HL-60/S4 treated with retinoic acid at 250 ng/mL for 4 days and 3 days (cell line): ENCODE measurements around the gene CNIH2.
"Not testable (repeated sequence)": the region's sequence is repeated elsewhere in the genome, so short reads cannot be mapped to it uniquely, and the experiment has no call there.

Source experiments
- in situ Hi-C: fragments of 300-500 bp; cut with MboI; formaldehyde crosslinking; loops from 2 replicates; pipeline ENCODE4 v1.7.0; 2022; ENCODE audit warnings: low sequenced_read_pairs

CNIH2 gene

DNA sequence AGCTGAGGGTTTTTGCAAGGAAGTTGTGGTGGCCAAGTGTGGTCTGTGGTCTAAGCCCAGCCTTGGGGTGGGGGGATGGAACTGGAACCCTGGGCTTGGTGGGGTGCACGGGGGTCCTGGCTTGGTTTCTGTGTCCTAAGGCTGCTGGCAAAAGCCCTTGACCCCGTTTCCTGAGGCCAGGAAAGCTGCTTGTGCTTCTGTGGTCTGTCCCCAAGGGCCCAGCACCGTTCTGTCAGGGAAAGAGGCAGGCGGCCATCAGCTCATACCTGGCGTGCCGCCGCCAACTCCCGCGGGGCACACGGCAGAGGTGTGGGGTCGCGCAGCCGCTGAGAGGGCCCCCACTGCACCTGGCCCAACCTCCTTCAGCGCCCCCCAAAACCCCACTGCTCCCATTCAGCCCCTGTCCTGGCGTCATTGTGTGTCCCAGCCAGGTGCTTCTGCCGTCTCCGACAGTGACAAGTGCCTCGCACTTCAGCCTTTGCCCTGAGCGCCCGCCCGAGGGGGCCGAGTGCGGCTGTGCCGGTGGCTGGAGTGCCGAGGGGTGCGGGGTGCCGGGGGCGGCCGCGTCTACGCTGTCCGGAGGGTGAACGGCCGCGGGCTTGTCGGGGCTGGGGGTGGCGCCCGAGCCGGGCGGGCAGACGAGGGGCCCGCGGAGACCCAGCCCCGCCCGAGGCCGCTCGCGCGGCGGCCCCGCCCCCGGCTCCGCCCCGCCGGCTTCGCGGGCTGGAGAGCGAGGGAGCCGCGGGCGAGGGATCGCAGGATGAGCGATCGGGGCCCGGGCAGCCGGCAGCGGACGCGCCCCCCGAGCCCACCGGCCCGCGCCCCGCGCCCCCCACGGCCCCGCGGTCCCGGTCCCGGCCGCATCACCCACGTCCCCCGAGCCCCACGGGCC lies at the start of gene CNIH2:
TSS of gene CNIH2 (plus strand) at position 705 of the 892 bp plus-strand sequence. CDS start 282 bp downstream, outside the sequence.
- in situ Hi-C loops: no loop called here

DNA sequence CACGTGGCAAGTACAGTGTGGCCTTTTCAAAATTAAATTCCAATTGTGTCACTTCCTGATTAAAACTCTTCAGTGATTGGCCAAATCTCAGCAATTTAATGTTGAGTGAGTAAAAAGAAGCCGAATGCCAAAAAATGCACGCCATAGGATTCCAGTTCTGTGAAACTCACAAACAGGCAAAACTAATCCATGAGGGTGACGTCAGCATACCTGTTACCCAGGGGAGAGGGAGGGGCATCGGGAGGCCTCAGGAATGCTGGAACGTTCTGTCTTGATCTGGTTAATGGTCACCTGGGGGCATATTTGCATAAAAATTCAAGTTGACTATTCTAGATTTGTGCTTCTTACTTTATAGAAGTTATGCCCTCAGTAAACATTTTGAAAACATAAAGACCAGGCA lies 49.5 kb upstream of the CNIH2 start:
- in situ Hi-C loops: no loop called here

DNA sequence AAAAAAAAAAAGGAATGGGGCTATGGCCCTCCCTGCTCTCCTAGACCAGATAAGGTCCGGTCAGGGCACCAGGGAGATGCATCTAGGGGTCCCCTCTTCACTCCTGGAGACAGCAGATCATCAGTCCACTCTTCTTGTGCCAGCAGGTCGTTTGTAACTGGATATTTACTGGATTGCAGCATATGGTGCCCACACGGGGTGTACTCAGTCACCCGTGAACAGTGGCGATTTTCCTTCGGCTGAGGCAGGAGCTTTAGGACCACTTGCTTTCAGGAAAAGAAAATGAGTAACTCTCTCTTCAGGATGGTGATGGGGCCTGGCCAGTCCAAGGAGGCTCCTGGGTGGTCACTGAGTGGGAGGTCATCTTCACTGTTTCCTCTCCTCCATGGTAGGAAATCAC lies 47.8 kb upstream of the CNIH2 start:
- in situ Hi-C loops: no loop called here

DNA sequence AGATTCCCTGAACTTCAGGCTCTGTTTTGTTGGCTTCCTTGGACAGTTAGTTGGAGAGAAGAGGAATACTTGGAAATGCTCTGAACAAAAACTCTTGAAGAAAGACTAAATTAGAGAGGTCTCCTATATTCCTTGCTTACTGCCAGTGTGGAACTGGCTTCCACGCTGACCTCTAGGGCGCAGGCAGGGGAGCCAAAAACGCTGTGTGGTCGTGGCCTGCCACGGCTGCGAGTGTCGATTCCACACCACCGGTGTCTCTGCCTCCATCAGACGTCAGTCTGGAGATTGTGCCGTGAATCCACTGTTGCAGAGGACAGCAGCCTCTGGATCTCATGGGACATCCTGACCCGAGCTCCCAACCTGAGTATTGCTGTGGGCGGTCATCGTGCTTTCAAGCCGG lies 47.0 kb upstream of the CNIH2 start:
- in situ Hi-C loops: no loop called here

DNA sequence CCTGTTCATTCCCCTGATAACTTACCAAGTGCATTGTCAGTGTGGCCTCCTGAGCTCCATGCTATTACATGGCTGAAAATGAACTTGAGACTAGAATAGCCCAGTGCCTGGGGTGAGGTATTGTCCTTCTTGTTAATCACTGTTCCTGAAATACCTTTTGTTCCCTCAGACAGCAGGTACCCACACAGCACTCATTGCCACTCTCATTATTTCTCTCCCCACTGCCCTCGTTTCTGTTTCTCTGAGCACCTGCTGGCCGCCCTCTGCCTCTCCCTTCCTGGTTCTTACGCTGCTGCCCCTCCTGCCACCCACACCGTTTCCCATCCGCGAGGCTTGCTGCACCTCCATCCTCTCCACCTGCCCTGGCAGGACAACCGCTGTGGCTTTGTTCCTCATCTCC lies 46.4 kb upstream of the CNIH2 start:
- in situ Hi-C loops: no loop called here

DNA sequence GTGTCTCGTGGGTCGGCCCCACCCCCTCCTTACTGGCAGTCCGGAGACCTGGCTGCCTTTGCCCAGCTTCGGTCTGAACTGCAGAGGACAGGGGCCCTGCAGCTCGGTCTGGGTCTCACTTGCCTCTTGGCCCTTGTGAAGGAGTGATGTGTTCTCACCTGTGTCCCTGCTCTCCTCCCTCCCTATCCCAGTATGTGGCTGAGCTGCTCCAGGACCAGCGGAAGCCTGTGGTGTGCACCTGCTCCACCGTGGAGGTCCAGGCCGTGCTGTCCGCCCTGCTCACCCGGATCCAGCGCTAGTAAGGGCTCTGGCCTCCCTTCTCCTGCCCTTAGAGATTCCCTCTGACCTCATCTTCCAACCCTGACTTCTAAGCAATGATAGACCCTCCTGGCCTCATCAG lies 45.2 kb upstream of the CNIH2 start:
- in situ Hi-C loops: no loop called here

DNA sequence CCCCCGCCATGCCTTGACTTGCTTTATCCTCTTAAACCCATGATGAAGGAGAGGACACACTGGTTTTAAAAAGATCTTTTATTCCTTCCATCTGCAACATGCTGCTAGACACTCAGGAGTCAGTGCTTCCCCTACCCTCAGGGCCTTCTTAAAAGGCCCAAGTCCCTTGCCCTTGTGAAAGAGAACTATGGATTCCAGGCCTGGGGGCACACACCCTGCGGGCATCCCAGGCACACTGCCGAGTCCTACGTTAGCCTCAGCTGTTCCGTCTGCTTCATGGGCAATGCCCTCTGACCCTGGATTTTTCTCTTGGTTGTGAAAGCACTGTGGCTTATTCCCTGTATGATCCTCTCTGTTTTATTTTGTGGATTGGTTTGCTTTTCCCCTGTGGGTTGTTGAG lies 44.7 kb upstream of the CNIH2 start:
- in situ Hi-C loops: no loop called here

DNA sequence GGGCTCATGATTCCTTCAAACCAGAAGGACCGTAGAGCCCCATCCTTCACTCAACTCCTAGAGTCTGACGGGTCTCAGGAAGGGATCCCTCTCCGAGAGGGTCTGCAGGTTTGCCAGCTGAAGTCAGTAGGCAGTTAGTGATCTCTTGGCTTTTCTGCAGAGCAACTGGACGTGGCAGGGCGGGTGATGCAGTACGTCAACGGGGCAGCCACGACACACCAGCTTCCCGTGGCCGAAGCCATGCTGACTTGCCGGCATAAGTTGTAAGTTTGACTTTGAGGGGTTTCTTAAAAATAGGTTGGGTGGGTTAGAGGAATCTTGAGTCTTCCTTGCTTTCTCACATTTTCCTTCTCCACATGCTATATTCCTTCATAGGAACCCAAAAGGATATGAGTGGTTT lies 42.8 kb upstream of the CNIH2 start:
- in situ Hi-C loops: no loop called here

DNA sequence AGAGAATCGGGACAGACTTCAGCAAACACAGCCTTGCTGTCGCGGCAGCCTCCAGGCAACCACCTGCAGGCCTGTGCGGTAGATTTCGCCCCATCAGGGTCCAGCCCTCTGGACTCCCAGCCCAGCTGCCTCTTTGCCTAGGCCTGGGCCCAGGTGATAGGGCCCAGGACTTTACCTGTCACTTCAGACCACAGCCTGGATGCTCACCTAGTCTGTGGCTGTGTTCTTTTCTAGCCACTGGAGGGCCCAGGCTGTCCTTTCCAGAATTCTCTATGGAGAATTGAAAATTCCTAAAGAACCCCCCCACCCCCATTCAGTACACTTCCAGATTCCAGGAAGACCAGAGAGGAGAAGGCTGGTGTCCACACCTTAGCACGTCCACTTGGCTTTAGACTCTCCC lies 40.1 kb upstream of the CNIH2 start:
- in situ Hi-C loops: no loop called here

DNA sequence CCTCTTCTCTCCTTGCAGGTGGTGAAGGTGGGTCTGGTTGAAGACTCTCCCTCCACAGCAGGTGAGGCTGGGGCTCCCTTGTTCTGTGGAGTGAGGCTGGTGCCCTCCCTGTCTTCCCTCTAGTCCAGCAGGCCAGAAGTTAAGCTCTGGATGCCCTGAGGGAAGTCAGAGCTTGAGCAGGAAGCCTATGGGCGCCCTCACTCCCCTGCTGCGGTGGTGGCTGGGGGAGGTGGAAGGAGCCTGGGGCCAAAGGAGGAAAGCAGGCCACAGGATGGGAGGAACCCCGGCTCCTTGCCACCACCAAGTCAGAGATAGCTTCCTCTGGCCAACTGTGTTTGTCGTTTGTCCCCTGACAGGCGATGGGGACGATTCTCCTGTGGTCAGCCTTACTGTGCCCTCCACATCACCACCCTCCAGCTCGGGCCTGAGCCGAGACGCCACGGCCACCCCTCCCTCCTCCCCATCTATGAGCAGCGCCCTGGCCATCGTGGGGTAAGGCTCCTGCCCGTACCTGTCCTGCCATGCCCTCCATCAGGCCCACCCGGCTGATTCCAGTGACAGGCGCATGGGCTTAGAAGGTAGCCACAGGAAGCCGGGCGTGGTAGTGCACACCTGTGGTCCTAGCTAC lies 39.1 kb upstream of the CNIH2 start:
- in situ Hi-C loops: no loop called here

DNA sequence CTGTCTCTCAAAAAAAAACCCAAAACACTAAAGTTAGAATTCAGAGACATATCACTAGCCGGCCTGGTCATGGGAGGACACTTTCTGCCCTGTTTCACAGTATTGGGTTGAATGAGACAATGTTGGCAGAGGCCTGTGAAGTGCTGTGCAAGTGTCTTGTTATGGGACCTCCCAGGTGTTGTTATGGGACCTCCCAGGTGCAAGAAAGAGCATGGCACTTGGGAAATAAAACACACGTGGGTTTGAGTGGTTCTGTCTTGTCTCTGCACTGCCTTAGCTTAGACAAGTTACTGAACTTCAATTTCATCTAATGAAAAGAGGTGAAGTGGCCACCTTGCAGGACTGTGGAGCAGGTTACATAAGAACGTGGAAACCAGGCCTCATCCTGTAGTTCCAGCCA lies 38.5 kb upstream of the CNIH2 start:
- in situ Hi-C loops: no loop called here

DNA sequence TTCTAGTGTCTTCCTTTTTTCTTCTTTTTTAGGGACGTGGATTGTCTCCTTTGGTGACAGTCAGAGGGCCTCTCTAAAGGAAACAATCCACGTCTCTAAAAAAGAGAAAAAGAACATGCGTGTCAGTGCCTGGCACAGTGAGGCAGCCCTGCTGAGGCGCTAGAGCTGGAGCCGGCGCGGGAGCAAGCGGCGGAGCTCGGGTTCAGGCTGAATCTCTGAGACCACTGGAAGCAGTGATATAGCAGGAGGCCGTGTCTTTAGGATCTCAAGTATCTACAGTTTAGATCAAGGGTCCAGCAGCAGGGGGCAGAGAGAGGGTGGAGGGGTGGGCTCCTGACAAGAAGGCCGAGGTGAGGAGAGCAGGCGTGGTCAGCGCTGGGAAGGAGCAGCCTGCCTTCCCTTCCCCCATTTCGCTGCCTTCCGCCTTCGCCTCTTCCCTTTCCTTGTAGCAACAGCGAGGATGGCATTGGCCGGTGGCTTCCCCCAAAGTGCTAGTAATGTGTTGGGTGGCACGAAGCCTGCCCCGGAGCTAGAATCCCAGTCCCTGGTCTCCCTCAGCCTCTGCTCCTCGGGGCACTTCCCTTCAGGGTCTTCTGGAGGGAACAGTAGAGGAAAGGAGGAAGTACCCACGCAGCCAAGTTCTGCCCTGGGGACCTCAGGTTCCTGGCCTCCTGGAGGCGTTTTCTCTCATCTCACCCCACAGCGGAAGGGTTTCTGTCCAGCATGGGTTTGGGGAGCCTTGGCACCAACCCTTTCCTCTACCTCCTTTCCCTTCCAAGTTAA lies 37.8 kb upstream of the CNIH2 start:
- in situ Hi-C loops: no loop called here

DNA sequence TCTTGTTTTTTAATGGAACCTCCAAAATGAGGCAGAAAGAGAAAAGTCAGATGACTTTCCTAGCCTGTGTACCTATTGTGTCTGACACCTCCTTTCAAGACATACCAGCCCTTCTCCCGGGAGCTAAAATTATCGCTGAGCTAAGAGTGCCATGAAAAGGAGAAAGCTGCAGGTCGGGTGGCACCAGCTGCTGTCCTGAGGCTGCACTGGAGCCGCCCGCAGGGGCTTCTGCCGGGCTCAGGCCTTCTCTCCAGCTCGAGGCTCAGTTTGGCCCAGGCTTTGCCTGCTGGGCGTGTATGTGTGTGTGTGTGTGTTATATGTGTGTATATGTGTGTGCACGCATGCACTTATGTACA lies 37.2 kb upstream of the CNIH2 start:
- in situ Hi-C loops: no loop called here

DNA sequence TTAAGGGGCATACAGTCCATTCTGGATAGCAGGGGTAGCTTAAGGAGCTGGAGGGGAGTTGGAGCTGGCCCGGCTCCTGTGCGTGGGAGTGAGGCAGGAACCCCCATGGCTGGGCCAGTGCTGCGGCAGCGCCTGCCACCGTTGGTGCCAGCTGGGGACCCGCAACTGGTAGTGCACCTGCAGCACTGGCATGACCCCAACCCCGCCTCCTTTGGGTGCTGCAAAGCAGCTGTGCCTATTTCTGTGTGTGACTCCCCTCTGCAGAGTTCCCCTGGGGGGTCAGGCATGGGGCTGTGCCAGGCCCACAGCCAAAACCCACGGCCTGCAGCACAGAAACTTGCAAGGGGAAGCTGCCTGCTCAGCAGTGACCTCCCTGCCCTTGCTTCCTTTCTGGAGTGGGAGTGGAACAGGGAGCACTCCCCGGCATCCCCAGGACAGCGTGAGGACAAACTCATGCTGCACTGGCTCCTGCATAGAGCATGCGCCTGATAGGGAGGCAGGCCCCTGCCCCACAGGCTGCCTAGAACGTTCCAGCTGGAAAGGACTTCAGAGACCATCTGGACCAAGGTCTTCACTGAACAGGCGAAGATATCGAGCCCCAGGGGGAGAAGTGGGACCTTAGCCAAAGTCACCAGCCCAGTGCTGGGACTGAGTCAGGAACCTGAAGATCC lies 35.7 kb upstream of the CNIH2 start:
- in situ Hi-C loops: no loop called here

DNA sequence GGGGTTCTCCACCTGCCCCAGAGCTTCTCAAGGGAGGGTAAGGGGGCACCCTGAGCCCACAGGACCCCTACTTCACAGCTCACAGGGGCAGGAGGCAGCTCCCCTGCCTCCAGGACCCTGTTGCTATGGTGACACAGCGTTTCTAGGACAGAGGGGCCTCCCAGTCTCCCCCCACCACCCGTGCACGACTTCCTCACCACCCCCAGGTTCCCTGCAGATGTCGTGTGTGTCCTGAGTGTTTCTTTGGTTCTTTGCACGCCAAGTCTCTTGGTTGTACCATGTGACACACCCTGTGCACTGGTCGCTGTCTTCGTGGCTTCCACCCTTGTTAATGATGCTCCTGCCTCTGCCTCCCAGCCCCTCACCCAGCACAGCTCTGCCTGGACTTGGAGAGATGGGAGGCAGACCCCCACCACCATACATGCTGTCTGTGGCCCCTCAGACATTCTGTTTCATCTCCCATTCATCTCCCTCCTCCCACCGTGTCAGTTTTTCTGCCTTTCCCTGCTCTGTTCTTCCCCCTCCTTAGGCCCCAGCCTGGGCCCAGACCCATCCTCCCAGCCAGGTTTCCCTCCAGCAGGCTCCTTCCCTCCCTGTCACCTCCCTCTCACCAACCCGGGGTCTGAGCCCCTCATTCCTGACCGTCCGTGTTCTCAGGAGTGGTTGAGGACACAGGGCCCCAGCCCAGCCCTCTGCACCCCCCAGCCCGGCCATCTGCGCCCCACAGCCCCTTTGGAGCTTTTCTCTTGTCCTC lies 34.0 kb upstream of the CNIH2 start:
- in situ Hi-C loops: no loop called here

DNA sequence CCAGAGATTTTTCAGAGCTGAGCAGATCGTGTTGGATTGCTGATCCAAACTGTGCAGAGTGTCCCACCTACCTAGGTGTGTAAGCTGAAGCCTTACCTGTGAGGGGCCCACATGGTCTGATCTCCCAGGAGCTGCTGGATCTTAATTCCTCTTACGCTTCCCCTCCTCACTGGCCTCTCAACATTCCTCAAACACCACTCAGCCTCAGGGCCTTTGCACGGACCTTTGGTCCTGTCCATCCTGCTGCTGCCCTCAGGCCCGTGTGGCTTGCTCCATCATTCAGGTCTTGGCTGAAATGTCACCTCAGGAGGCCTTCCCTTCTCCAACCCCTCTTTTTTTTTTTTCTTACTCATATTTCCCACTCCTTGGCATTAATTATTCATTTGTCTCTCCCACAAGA lies 30.7 kb upstream of the CNIH2 start:
- in situ Hi-C loops: no loop called here

DNA sequence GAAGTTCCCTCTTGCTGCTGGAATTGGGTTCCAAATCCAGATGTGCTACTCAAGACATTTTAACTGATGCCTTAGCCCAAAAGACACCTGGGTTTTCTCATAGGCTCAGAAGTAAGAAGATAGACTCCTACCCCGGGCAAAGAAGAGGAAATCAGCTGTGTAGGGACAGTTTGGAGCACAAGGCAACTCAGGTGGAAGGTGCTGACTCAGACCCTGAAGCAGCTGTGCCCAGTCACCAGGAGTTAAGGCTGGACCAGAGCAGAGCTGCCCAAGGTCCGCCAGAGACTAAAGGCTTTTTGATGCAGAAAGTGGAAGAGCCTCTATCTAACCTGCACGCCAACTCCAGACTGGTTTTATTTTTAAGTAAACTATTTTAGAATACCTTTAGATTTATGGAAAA lies 30.2 kb upstream of the CNIH2 start:
- in situ Hi-C loops: no loop called here

DNA sequence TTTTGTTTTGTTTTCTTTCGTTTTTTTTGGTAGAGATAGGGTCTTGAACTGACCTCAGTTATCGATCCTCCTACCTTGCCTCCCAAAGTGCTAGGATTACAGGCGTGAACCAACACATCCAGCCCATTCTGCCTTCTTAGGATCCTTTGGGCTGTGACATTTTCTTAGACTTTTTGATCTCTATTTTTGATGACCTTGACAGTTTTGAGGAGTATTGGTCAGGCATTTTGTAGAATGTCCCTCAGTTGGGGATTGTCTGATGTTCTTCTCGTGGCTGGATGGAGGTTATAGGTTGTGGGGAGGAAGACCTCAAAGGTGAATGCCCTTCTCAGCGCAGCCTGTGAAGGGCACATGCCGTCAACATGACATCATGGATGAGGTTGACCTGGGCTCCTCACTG lies 29.1 kb upstream of the CNIH2 start:
- in situ Hi-C loops: no loop called here

DNA sequence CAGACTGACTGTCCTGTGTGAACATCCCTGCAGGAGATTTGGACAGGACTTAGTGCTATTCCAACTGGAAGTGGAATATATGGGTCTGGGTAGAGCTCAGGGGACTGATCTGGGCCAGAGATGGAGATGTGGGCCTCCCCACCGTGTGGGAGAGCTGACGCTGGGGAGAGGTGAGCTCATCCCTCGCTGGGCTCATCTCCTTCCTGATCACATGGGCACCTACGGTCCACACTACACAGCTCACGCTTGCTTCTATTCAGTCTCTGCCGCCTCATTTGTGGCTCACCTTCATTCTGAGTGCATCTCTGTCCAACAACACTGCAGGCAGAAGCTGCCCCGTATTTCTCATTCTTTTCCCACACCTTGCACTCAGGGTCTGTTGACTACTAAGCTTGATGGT lies 26.2 kb upstream of the CNIH2 start:
- in situ Hi-C loops: no loop called here

DNA sequence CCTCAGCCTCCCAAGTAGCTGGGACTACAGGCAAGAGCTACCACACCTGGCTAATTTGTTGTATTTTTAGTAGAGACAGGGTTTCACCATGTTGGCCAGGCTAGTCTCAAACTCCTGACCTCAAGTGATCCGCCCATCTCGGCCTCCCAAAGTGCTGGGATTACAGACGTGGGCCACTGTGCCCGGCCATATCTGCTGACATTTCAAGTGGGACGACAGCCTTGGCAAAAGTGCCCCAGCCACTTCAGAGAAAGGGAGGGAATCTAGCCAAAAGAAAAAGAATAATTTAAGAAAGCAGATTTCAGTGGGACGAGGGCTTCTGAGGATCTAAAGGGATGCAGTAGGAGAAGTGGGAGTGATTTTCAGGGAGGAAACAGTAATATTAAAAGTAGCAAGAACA lies 24.9 kb upstream of the CNIH2 start:
- in situ Hi-C loops: not testable (repeated sequence)

DNA sequence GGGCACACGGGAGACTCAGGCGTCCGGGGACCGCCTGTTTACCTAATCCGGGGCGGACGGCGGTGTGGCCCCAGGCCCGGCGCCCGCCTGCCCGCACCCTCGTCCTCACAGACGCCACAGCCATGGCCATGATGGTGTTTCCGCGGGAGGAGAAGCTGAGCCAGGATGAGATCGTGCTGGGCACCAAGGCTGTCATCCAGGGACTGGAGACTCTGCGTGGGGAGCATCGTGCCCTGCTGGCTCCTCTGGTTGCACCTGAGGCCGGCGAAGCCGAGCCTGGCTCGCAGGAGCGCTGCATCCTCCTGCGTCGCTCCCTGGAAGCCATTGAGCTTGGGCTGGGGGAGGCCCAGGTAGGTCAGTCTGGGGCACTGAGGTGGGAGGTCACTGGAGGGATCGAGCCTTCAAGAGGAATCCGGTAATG lies 19.5 kb upstream of the CNIH2 start:
- in situ Hi-C loops: no loop called here
